Measurements from ENCODE around the gene MESP2. TPM values are rescaled to one million over a fixed set of nuclear protein-coding genes. Genes with fewer than 3 reads are reported as not detected.

MESP2 gene
- total and polyA plus RNA-seq, 2 of the 13 experiments (the other 11 are each of a cell fraction or from before 2014, with no cell fraction given) = not detected

- TF ChIP-seq USF2 (IDR thresholded peaks at IDR 0.05; ENCODE audit: low read depth, low read length) = no peak
- TF ChIP-seq USF2 (CRISPR knock-in tag; IDR thresholded peaks at IDR 0.05; ENCODE audit: borderline replicate concordance) = no peak
- peak; percentile 72 for TF ChIP-seq RARA (CRISPR knock-in tag; IDR thresholded peaks at IDR 0.05)
- TF ChIP-seq ZFP91 (CRISPR knock-in tag; IDR thresholded peaks at IDR 0.05; ENCODE audit: borderline replicate concordance) = peak; percentile 44; the same call in 1 of the 2 replicates
- TF ChIP-seq REST (IDR thresholded peaks at IDR 0.05; ENCODE audit: borderline replicate concordance in 1 of 2, low read depth in 1 of 2, low read length in 2 of 2) = peak in 1 of 2 experiments; percentile 66; a peak in 1 of 4 replicates
- no peak for TF ChIP-seq MBNL3 (CRISPR knock-in tag; conservative IDR thresholded peaks at IDR 0.05)
- no peak for TF ChIP-seq ZNF619 (CRISPR knock-in tag; IDR thresholded peaks at IDR 0.05)
- no peak for TF ChIP-seq AHR (CRISPR knock-in tag; IDR thresholded peaks at IDR 0.05)
- no peak for TF ChIP-seq ZBTB44 (CRISPR knock-in tag; IDR thresholded peaks at IDR 0.05)
- TF ChIP-seq CENPT (CRISPR knock-in tag; IDR thresholded peaks at IDR 0.05; ENCODE audit: low read depth) = no peak
- no peak for TF ChIP-seq ZNF224 (CRISPR knock-in tag; IDR thresholded peaks at IDR 0.05)
- peak; percentile 80; the same call in 1 of the 2 replicates for TF ChIP-seq ZBTB20 (CRISPR knock-in tag; IDR thresholded peaks at IDR 0.05; ENCODE audit: borderline replicate concordance, low read depth)
- 0 out of 2 replicates have a peak, but pooled peaks have one; percentile 37 for TF ChIP-seq MEIS1 (CRISPR knock-in tag; IDR thresholded peaks at IDR 0.05; ENCODE audit: borderline replicate concordance)
- TF ChIP-seq SIX1 (CRISPR knock-in tag; IDR thresholded peaks at IDR 0.05; ENCODE audit: borderline replicate concordance) = peak; percentile 74
- 0 out of 2 replicates have a peak, but pooled peaks have one; percentile 50 for TF ChIP-seq XBP1 (CRISPR knock-in tag; IDR thresholded peaks at IDR 0.05)
- no peak for TF ChIP-seq GZF1 (CRISPR knock-in tag; IDR thresholded peaks at IDR 0.05)
- no peak for TF ChIP-seq ZNF841 (CRISPR knock-in tag; IDR thresholded peaks at IDR 0.05; ENCODE audit: borderline replicate concordance)
- TF ChIP-seq ZNF747 (CRISPR knock-in tag; IDR thresholded peaks at IDR 0.05; ENCODE audit: borderline replicate concordance) = peak; percentile 90
- TF ChIP-seq TFAP4 (IDR thresholded peaks at IDR 0.05; ENCODE audit: borderline replicate concordance, low read depth) = peak; percentile 97
Measured at GRCh38 chr15:89809093-89809786, 33.1 kb downstream of the MESP2 start (continued).
